Colon (tissue), 2 donors: ENCODE measurements around the gene ZNF22.

Experiments
- FAIRE-seq: peaks from 2 replicates; lab custom pipeline; 2012; peaks lifted over from hg19 to GRCh38; lab: Jason Lieb, UNC
- donor health status: control.
- donor health status: control.

ZNF22 gene

DNA sequence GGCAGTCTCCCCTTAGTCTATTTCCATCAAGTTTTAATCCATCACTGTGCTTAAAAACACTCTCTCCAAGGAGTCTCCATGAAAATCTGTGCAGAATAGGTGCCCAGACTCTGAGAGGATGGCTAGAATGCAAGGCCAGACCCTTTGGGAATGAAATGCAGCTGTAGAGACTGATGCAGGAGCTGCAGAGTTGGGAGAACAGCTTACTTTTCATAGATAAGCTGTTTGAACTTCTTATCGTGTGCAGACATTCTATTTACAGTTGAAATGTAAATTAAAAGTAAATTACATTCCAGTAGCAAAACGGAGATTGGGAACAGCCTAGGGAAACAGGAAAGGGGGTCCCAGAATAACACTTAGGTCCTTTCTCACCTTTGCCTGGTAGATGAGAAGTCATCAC lies 14.9 kb downstream of the ZNF22 start:
- FAIRE-seq, result no peak

DNA sequence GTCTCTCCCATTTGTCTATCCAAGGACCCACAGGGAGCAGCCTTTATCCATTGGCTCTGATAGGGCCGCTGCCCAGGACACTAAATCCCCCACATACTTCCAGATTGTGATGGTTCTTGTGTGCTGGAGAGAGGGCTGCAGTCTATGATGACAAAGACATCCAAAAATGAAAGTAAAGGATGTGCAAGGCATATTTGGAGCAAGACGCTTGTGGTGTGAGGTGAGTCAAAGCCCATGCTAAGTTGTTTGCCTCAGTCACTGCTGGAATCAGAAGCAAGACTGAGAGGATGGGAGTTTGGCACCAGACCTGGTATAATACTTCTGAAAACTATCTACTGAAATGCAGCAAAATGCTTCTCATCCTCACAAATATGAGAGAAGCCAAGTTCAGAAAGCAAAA lies 22.7 kb downstream of the ZNF22 start:
- no peak for FAIRE-seq

DNA sequence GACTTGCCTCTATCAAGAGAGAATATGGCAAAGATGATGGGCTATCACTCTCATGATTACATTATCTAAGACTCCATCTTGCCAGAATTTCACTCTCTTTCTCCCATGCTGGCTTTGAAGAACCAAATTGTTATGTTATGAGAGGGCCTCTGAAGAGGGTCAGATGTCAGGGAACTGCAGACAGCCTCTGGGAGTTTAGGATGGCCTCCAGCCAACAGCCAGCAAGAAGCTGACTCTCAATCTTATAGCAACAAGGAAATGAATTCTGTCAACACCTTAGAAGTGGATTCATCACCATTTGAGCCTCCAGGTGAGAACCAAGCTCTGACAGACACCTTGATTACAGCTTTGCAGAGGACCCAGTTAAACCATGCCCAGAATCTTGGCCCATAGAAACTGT lies 33.6 kb downstream of the ZNF22 start:
- no peak for FAIRE-seq

DNA sequence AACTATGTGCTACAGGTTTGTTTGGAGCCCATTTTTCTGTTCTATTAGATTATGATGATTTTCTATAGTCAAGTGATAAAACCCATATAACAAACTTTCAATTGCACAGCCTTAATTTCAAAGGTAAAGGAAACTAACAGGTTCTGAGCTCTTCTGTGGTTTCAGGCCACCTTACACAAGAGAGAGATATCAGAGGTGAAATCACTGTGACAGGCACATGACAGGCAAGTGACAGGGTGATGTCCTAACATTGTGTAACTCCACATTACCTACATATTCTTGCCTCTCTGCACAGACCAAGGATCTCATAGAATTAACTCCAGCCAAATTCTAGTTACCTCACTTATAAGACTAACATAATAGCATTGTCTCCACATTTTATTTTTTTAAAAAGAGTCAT lies 35.0 kb downstream of the ZNF22 start:
- no peak for FAIRE-seq

DNA sequence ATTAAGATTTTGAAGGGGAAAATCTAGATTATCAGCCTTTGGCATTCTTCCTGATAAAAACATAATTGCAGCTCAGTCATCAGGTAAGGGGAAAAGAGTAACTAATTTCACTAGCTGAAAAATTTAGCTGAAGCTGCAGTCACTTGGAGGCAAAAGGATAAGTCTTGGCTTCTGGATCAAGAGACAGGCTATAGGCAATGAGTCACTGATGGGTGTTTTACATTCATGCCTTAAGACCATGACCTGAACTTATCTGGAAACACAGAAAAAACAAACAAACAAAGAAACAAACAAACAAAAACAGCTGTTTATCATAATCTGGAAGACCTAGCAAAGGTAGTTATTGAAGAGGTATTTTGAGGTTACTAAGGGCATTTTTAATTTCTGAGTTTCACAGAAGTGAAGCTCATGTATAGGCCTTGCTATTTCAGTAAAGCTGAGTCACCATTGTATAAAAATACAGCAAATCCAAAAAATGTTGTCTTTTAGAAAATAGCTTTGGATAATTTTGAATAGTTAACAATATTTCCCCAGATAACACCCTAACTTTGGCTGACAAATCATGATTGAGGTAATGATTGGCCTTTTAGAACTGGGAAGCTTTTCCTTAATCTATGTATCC lies 40.3 kb downstream of the ZNF22 start:
- FAIRE-seq, result no peak

DNA sequence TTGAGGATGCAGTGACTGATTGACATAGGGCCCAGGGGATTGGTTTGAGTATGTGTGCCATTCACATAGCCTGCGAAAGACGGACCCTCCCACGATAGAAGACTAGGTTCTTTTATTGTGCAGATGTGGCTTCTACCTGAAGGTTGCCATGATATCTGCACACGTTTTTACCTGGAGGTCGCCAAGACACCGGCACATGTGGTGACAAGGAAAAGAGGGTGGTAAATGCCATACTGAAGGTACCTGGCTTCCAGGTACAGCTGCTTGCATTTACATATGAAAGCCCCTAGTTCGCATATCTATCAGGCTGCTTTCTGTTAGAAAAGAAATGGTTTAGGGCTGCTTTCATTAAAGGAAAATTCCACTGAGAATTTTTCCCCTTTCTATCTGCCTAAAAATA lies 43.6 kb downstream of the ZNF22 start:
- no peak for FAIRE-seq

DNA sequence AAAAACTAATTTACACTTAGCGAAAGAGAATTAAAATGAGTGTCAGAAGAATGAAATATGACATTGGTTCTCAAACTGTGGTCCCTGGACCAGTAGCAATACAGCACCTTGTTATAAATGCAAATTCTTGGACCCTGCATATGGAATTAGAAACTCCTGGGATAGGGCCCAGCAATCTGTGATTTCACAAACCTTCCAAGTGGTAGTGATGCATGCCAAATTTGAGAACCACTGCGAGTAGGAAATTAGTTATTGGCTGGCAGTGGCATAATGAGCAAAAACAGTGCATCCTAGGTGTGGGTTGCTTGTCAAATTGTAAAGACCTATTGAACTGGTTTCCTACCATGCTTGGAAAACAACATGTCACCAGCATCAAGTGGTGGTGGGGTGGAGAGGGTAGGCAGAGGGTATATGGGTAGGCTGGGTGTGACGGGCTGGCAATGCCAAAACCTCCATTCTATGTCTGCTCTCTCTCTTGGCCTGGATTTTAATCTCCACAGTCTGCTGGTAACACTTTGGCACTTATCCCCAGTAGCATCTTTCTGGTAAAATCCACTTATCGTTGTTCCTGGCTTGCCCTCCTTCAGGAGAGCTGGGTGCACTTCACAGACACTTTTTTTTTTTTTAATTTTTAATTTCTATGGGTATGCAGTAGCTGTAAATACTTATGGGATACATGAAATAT lies 50.0 kb downstream of the ZNF22 start:
- FAIRE-seq, result no peak

DNA sequence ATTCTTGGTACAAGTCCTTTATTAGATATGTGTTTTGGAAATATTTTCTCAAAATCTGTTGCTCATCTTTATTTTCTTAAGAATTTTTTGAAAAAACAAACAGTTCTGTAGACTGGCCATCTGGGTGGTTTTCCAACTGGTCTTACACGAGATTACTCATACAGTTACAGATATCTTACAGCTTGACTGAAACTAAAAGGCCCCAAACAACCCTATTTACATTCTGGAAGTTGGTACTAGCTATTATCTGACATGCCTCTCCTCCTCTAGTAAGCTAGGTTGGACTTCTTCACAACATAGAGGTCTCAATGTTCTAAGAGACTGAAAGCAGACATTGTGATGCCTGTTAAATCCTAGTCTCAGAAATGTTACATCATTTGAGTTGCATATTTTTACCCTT lies 52.0 kb downstream of the ZNF22 start:
- FAIRE-seq, result no peak

DNA sequence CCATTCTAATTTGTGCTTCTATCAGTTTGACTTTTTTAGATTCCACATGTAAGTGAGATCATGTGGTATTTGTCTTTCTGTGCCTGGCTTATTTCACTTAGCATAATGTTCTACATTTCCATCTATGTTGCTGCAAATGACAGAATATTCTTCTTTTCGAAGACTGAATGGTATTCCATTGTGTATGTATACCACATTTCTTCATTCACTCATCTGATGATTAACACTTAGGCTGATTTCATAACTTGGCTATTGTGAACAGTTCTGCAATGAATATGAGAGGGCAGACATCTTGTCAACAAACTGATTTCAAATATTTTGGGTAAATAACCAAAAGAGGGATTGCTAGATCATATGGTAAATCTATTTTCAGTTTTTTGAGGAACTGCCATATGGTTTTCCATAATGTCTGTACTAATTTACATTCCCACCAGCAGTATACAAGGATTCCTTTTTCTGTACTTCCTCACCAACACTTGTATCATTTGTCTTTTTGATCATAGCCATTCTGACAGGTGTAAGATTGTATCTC lies 52.9 kb downstream of the ZNF22 start:
- FAIRE-seq, result no peak
